H1 (cell line): Measurements from ENCODE around the gene ATG9B. TPM values are rescaled to one million over a fixed set of nuclear protein-coding genes. Genes with fewer than 3 reads are reported as not detected.

ENCODE experiments used
- CTCF ChIA-PET: fragments of 300-600 bp; sonication (Branson Sonifier 250); formaldehyde crosslinking; loops from one replicate; lab custom pipeline; 2021; ENCODE audit not compliant: partially characterized antibody; lab: Charles Lee
- POLR2A ChIA-PET: fragments of 300-600 bp; sonication (Branson Sonifier 250); formaldehyde crosslinking; loops from one replicate; lab custom pipeline; 2021; ENCODE audit warnings: inconsistent platforms; ENCODE audit not compliant: partially characterized antibody; lab: Charles Lee
- DNase-seq, 2 experiments: peaks; one replicate each; pipeline versions ENCODE4 v3.0.0 to v3.0.0-alpha.2; 2010 to 2022; ENCODE audit warnings: low spot score in 2 of 2, low read depth in 1 of 2, mixed read lengths in 1 of 2
- FAIRE-seq: peaks from 2 replicates; lab custom pipeline; 2011; peaks lifted over from hg19 to GRCh38; lab: Jason Lieb, UNC
- H2AFZ ChIP-seq: 2 replicates; pipeline ENCODE4 v1.8.1; 2012; ENCODE audit warnings: low read length, inconsistent platforms
- H2AK5ac ChIP-seq: 2 replicates; pipeline ENCODE4 v1.6.1; 2013; ENCODE audit warnings: low read depth, low read length
- H2BK120ac ChIP-seq: replicated peaks from 2 replicates; pipeline ENCODE3; 2013; ENCODE audit warnings: low read depth, low read length, inconsistent platforms
- H2BK12ac ChIP-seq: 2 replicates; pipeline ENCODE4 v1.6.1; 2013; ENCODE audit warnings: low read depth, low read length
- H2BK15ac ChIP-seq: 2 replicates; pipeline ENCODE4 v1.6.1; 2013; ENCODE audit warnings: low read length
- H2BK20ac ChIP-seq: 2 replicates; pipeline ENCODE4 v1.6.1; 2013; ENCODE audit warnings: low read length
- H2BK5ac ChIP-seq: 2 replicates; pipeline ENCODE4 v1.6.1; 2013; ENCODE audit warnings: low read depth, low read length
- H3K14ac ChIP-seq: 2 replicates; pipeline ENCODE4 v1.6.1; 2013; ENCODE audit warnings: inconsistent platforms; ENCODE audit not compliant: insufficient read length
- H3K18ac ChIP-seq: 2 replicates; pipeline ENCODE4 v1.6.1; 2013; ENCODE audit warnings: low read length; ENCODE audit errors: extremely low read depth
- H3K23ac ChIP-seq: 2 replicates; pipeline ENCODE4 v1.6.1; 2013; ENCODE audit warnings: inconsistent platforms; ENCODE audit not compliant: insufficient read length
- H3K23me2 ChIP-seq: 2 replicates; pipeline ENCODE4 v1.6.1; 2013; ENCODE audit warnings: low read depth, low read length
- H3K27ac ChIP-seq: 2 replicates; pipeline ENCODE4 v1.6.1; 2011; ENCODE audit warnings: low read depth, low read length, inconsistent platforms
- H3K27me3 ChIP-seq, 4 experiments: replicated peaks in 1 of 4; 1 replicate in 1 of 4; 2 replicates in 3 of 4; pipeline versions ENCODE4 v1.6.1 to v1.8.1; 2011 to 2013; ENCODE audit warnings: low read length in 3 of 4, mild to moderate bottlenecking in 3 of 4, inconsistent platforms in 2 of 4, mixed read lengths in 2 of 4, moderate library complexity in 1 of 4; ENCODE audit not compliant: control insufficient read depth in 3 of 4, insufficient read depth in 3 of 4; ENCODE audit errors: extremely low read depth in 1 of 4
- H3K36me3 ChIP-seq, 4 experiments: 2 replicates each; pipeline versions ENCODE4 v1.6.1 to v1.8.1; 2011 to 2013; ENCODE audit warnings: mild to moderate bottlenecking in 4 of 4, low read length in 3 of 4, moderate library complexity in 2 of 4, control low read depth in 1 of 4, inconsistent platforms in 1 of 4; ENCODE audit not compliant: insufficient read depth in 4 of 4, control insufficient read depth in 2 of 4
- H3K4ac ChIP-seq: replicated peaks from 2 replicates; pipeline ENCODE3; 2013; ENCODE audit warnings: low read length, low read depth, mixed read lengths, inconsistent platforms; ENCODE audit not compliant: insufficient read length
- H3K4me1 ChIP-seq, 4 experiments: replicated peaks in 1 of 4; 1 replicate in 1 of 4; 2 replicates in 3 of 4; pipeline versions ENCODE4 v1.6.1 to v1.8.1; 2011 to 2013; ENCODE audit warnings: low read length in 3 of 4, inconsistent platforms in 2 of 4, mixed read lengths in 1 of 4; ENCODE audit not compliant: insufficient read depth in 4 of 4, control insufficient read depth in 3 of 4
- H3K4me2 ChIP-seq, 2 experiments: 2 replicates each; pipeline versions ENCODE4 v1.6.1 to v1.8.1; 2011 to 2013; ENCODE audit warnings: low read depth in 2 of 2, low read length in 2 of 2, control low read depth in 1 of 2, inconsistent platforms in 1 of 2, mild to moderate bottlenecking in 1 of 2; ENCODE audit not compliant: insufficient read depth in 1 of 2
- H3K4me3 ChIP-seq, 4 experiments: fragments of 200-600, 300-600 bp in 1 of 4; sonication (generic), shearing (Covaris generic), sonication (Bioruptor Twin) in 1 of 4; 2 replicates each; pipeline versions ENCODE4 v1.5.1 to v1.8.1; 2011 to 2016; ENCODE audit warnings: low read length in 4 of 4, low read depth in 3 of 4, control low read depth in 2 of 4, inconsistent platforms in 2 of 4, mild to moderate bottlenecking in 2 of 4, mixed read lengths in 1 of 4, moderate library complexity in 1 of 4; ENCODE audit not compliant: insufficient read depth in 2 of 4; ENCODE audit errors: extremely low read depth in 1 of 4
- H3K56ac ChIP-seq: replicated peaks from 2 replicates; pipeline ENCODE3; 2013; ENCODE audit warnings: low read depth, mild to moderate bottlenecking, mixed read lengths, low read length, inconsistent platforms; ENCODE audit not compliant: insufficient read length
- H3K79me1 ChIP-seq: 2 replicates; pipeline ENCODE4 v1.6.1; 2013; ENCODE audit warnings: low read depth, low read length, control low read depth
- H3K79me2 ChIP-seq, 2 experiments: 2 replicates each; pipeline versions ENCODE4 v1.6.1 to v1.8.1; 2012 to 2013; ENCODE audit warnings: low read length in 2 of 2, mild to moderate bottlenecking in 2 of 2, inconsistent platforms in 1 of 2; ENCODE audit not compliant: insufficient read depth in 2 of 2, control insufficient read depth in 1 of 2
- H3K9ac ChIP-seq, 4 experiments: replicated peaks in 1 of 4; 1 replicate in 1 of 4; 2 replicates in 3 of 4; pipeline versions ENCODE4 v1.6.1 to v1.8.1; 2011 to 2013; ENCODE audit warnings: low read depth in 3 of 4, low read length in 3 of 4, control low read depth in 2 of 4, mild to moderate bottlenecking in 2 of 4, moderate library complexity in 2 of 4, inconsistent platforms in 1 of 4; ENCODE audit errors: extremely low read depth in 1 of 4
- H3K9me3 ChIP-seq, 2 experiments: 2 replicates each; pipeline versions ENCODE4 v1.6.1 to v1.8.1; 2012 to 2013; ENCODE audit warnings: mild to moderate bottlenecking in 2 of 2, moderate library complexity in 2 of 2, control low read depth in 1 of 2, inconsistent platforms in 1 of 2, low read depth in 1 of 2, low read length in 1 of 2, mixed read lengths in 1 of 2; ENCODE audit not compliant: insufficient read depth in 2 of 2
- H4K20me1 ChIP-seq, 2 experiments: replicated peaks in 1 of 2; 2 replicates each; pipeline versions ENCODE3 to v1.8.1; 2011 to 2013; ENCODE audit warnings: inconsistent platforms in 2 of 2, low read length in 2 of 2, mild to moderate bottlenecking in 1 of 2; ENCODE audit not compliant: insufficient read depth in 2 of 2, control insufficient read depth in 1 of 2
- H4K5ac ChIP-seq: 2 replicates; pipeline ENCODE4 v1.6.1; 2013; ENCODE audit warnings: low read length, low read depth, mixed read lengths, inconsistent platforms; ENCODE audit not compliant: insufficient read length
- H4K8ac ChIP-seq: 2 replicates; pipeline ENCODE4 v1.8.0; 2013; ENCODE audit warnings: mild to moderate bottlenecking, moderate library complexity, low read length, inconsistent platforms; ENCODE audit not compliant: insufficient read depth; ENCODE audit errors: extremely low read depth
- H4K91ac ChIP-seq: replicated peaks from 2 replicates; pipeline ENCODE3; 2013; ENCODE audit warnings: low read length, mixed read lengths, inconsistent platforms; ENCODE audit not compliant: insufficient read length
- CBX8 ChIP-seq: fragments of 300-800, 300-1000 bp; sonication (generic); IDR thresholded peaks from 2 replicates; pipeline ENCODE4 v1.7.1; 2016; ENCODE audit warnings: low read depth, low read length, borderline replicate concordance
- CTBP2 ChIP-seq: IDR thresholded peaks from 2 replicates; pipeline ENCODE4 v1.7.0; 2011; ENCODE audit warnings: borderline replicate concordance, mild to moderate bottlenecking, moderate library complexity, mixed read lengths, low read length; ENCODE audit not compliant: insufficient read depth, insufficient read length
- E2F6 ChIP-seq: IDR thresholded peaks from 2 replicates; pipeline ENCODE4 v1.6.1; 2012; ENCODE audit warnings: inconsistent platforms
- EP300 ChIP-seq, 2 experiments: IDR thresholded peaks; 1 replicate in 1 of 2; 2 replicates in 1 of 2; pipeline ENCODE4 v1.6.1; 2011 to 2012; ENCODE audit warnings: low read depth in 2 of 2, low read length in 2 of 2, mild to moderate bottlenecking in 2 of 2, borderline replicate concordance in 1 of 2, inconsistent platforms in 1 of 2, moderate library complexity in 1 of 2
- FOSL1 ChIP-seq: IDR thresholded peaks from 2 replicates; pipeline ENCODE4 v1.6.1; 2011; ENCODE audit warnings: mild to moderate bottlenecking, low read depth, low read length, moderate library complexity; ENCODE audit not compliant: insufficient read depth
- JUN ChIP-seq: IDR thresholded peaks from 2 replicates; pipeline ENCODE4 v1.6.1; 2011; ENCODE audit warnings: low read depth, mild to moderate bottlenecking, improper control_type of control experiment, low read length
- MAX ChIP-seq: IDR thresholded peaks from 2 replicates; pipeline ENCODE4 v1.6.1; 2012; ENCODE audit warnings: inconsistent platforms
- PHF8 ChIP-seq: fragments of 200-600 bp; sonication (generic); conservative IDR thresholded peaks from 2 replicates; pipeline ENCODE4 v1.7.1; 2012; ENCODE audit warnings: low read depth, mild to moderate bottlenecking, inconsistent platforms, low read length, moderate library complexity
- SAP30 ChIP-seq: fragments of 300-600 bp; sonication (generic); IDR thresholded peaks from 2 replicates; pipeline ENCODE4 v1.7.1; 2012; ENCODE audit warnings: low read length, moderate library complexity, mild to moderate bottlenecking, inconsistent platforms; ENCODE audit not compliant: insufficient read depth, insufficient replicate concordance
- TAF7 ChIP-seq: optimal IDR thresholded peaks from 2 replicates; pipeline ENCODE3; 2011; ENCODE audit warnings: low read depth, mild to moderate bottlenecking, inconsistent platforms, low read length, moderate library complexity, borderline replicate concordance
- WGBS, 2 experiments: shearing (Covaris generic) in 1 of 2; methylation state at CpG; one replicate each; pipeline versions ENCODE4 v1.1.6 to v1.1.7; 2013 to 2015; ENCODE audit warnings: low lambda C conversion rate in 2 of 2, mixed read lengths in 2 of 2, inconsistent platforms in 1 of 2, low coverage in 1 of 2, missing lambda C conversion rate in 1 of 2; ENCODE audit not compliant: insufficient replicate concordance in 2 of 2, insufficient coverage in 1 of 2, insufficient read length in 1 of 2; ENCODE audit errors: extremely low coverage in 1 of 2, missing lambda C conversion rate in 1 of 2; 5-methylcytosine and 5-hydroxymethylcytosine counted together
- polyA plus RNA-seq, 7 experiments: library from polyadenylated mRNA; depleted of rRNA in 3 of 7; stranded (reverse) in 5 of 7; unstranded in 2 of 7; fragments of >200 nt in 5 of 7; fragments of 200-250 nt in 2 of 7; gene quantifications; 1 replicate in 5 of 7; 2 replicates in 1 of 7; 4 replicates in 1 of 7; pipeline versions ENCODE4 v1.2.1 to v1.2.3, GENCODE V29; 2011 to 2013; ENCODE audit warnings: missing spikeins in 2 of 7, mixed read lengths in 2 of 7
- total RNA-seq: library from RNA; stranded (reverse); fragmentation: NEBNext Ultra II Directional; extraction: Animal tissue kit (Norgen Biotek cat#: 25700); gene quantifications from 2 replicates; pipeline ENCODE4 v1.2.1, GENCODE V29; 2021

ATG9B gene
- total and polyA plus RNA-seq, 2 of the 8 experiments (the other 6 are each of a cell fraction or from before 2014, with no cell fraction given): 1.4 to 2.3 TPM

GRCh38 chr7:151034312-151035025 is 10.2 kb upstream of the ATG9B start:
- Histone ChIP-seq H4K8ac (no peak overlapping the region), H2BK12ac (no peak overlapping the region), H2BK120ac (no peak overlapping the region), H2BK15ac (no peak overlapping the region), H3K79me2 (no peaks in the 10 kb centered on the region), H3K79me1 (no peaks in the 10 kb centered on the region; the same call in 1 of the 2 replicates), H3K27me3 (no peaks in the 10 kb centered on the region), H3K9me3 (no peaks in the 10 kb centered on the region), H3K23ac (no peak overlapping the region), H2AK5ac (no peak overlapping the region), H4K20me1 (peaks cover 0 to 4% of the 10 kb centered on the region in 2 experiments), H4K91ac (no peak overlapping the region), H2AFZ (no peak overlapping the region), H2BK5ac (no peak overlapping the region), H4K5ac (no peak overlapping the region), H3K4me1 (no peaks in the 10 kb centered on the region), H3K56ac (no peak overlapping the region), H3K18ac (no peak overlapping the region), H3K36me3 (peaks cover 0 to 2% (median 0%) of the 10 kb centered on the region in 4 experiments; a peak in 2 of 8 replicates), H3K4ac (no peak overlapping the region), H2BK20ac (no peak overlapping the region), H3K14ac (no peak overlapping the region), H3K4me2 (no peak overlapping the region), H3K23me2 (no peaks in the 10 kb centered on the region), H3K4me3 (no peak overlapping the region), H3K27ac (no peak overlapping the region), H3K9ac (no peak overlapping the region)
- FAIRE-seq (no peak), DNase-seq (no peak)
- WGBS, 2 experiments: 94% methylated on average over 21 of the region's 21 CpGs; no CpG with 5 or more reads in 1 of the 2 experiments
- CTCF ChIA-PET: interaction anchor here (0.6 to 5.4 kb wide), 12 partner anchors 7 to 538 kb away, joined by 3 to 35 read pairs (median 4); partner anchors contain the start of genes ASIC3 and CDK5
- POLR2A ChIA-PET: interaction anchor here (1.3 kb wide), 1 partner anchor 14 kb away, joined by 4 read pairs; the partner anchor contains the start of gene ASIC3
- TF ChIP-seq CBX8 (no peak), CTBP2 (no peak), EP300 (IDR thresholded peaks at IDR 0.05; ENCODE audit: borderline replicate concordance in 1 of 2, low read depth in 2 of 2, low read length in 2 of 2) (no peak), TAF7 (no peak), SAP30 (no peak), MAX (no peak), PHF8 (no peak), JUN (no peak), FOSL1 (no peak), E2F6 (no peak)
